HG03521 (cell line): ENCODE measurements around the gene TMPRSS9.
"Not testable (repeated sequence)": the region's sequence is repeated elsewhere in the genome, so short reads cannot be mapped to it uniquely, and the experiment has no call there.

ENCODE experiments used
- ATAC-seq: cut with Tn5 transposase; IDR thresholded peaks from one replicate; pipeline ENCODE4 v1.9.1; 2021; ENCODE audit warnings: mild to moderate bottlenecking, moderate library complexity; ENCODE audit not compliant: unreplicated experiment

TMPRSS9 gene

GRCh38 chr19:2455851-2456570 lies 95.9 kb downstream of the TMPRSS9 start:
- ATAC-seq = peak; percentile 24

GRCh38 chr19:2457394-2458037 lies 97.5 kb downstream of the TMPRSS9 start:
- no peak for ATAC-seq

- ATAC-seq = no peak
Measured at GRCh38 chr19:2458054-2458453, 98.0 kb downstream of the TMPRSS9 start.

- ATAC-seq = not testable (repeated sequence)
Measured at GRCh38 chr19:2458776-2459175, 98.7 kb downstream of the TMPRSS9 start.

DNA sequence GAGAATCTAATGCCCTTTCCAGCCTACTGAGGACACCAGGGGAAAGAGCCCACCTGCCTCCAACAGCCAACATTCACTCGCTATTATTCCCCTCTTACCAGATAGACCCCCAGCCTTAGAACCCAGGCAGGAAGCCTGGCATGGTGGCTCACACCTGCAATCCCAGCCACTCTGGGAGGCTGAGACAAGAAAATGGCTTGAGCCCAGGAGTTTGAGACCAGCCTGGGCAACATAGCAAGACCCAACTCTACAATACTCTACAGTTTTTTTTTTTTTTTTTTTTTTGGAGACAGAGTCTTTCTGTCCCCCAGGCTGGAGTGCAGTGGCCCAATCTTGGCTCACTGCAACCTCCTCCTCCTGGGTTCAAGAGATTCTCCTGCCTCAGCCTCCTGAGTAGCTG lies 100.2 kb downstream of the TMPRSS9 start:
- no peak for ATAC-seq

GRCh38 chr19:2461751-2462634 lies 101.9 kb downstream of the TMPRSS9 start:
- ATAC-seq = no peak

- no peak for ATAC-seq
Measured at GRCh38 chr19:2462635-2463421, 102.8 kb downstream of the TMPRSS9 start.

GRCh38 chr19:2463694-2464093 lies 103.6 kb downstream of the TMPRSS9 start:
- ATAC-seq = not testable (repeated sequence)

DNA sequence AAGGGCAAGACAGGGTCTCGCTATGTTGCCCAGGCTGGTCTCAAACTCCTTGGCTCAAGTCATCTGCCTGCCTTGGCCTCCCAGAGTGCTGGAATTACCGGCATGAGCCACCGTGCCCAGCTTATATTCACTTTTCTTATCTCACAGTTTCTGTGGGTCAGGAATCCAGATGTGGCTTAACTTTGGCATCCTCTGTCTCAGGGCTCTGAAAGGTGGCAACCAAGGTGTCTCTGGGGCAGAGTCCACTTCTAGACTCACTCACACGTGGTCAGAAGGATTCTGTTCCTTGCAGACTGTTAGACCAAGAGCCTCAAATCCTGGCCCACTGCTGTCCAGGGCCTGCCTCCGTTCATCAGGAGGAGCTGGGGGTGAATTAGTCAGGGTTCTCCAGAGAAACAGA lies 104.3 kb downstream of the TMPRSS9 start:
- no peak for ATAC-seq

DNA sequence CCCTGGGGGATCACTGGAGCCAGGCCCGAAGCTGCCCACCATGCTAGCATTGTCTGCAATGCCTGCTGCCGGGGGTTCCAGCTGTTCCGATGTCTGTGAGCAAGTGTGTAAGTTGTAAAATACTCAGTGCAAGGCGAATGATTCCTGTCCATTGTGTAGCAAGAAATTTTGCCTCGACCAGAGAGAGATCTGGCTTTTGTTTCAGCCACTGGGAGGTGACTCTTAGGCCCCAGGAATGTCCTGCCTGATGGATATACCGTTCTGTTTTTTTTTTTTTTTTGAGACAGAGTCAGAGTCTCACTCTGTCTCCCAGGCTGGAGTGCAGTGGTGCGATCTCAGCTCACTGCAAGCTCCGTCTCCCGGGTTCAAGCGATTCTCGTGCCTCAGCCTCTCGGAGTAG lies 108.5 kb downstream of the TMPRSS9 start:
- no peak for ATAC-seq

DNA sequence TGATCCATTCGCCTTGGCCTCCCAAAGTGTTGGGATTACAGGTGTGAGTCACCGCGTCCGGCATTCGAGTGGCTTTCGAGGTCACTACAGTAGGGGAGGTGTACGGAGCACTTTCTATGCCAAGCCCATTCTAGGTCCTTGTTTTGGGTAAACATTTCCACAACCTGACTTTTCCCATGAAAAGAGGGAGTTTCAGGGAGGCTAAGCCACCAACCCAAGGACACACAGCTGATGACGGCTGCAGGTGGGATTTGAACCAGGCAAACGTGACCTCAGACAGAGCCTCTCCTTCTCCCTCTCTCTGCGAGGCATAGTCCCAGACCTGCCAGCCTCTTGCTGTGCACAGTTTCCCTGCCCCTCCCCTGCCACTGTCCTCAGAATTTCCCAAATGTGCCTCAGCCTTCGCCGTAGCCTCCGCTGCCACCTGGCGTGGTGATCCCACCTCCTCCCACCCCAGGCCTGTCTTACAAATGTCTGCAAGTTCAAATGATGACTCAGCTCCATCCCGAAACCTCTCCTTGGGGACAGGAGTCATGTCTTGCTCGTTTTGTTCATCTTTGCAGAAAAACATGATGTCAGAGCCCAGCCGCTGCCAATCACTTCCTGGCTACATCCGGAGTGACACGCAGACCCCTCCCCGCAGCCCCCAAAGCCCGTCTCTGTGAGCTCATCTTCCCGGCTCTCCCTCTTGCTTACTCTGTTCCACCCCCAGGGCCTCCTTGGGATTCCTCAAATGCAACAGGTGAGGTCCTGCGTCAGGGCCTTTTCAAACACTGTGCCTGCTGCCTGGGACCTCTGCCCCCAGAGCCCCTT lies 109.2 kb downstream of the TMPRSS9 start:
- ATAC-seq = no peak

GRCh38 chr19:2469915-2470200 lies 109.8 kb downstream of the TMPRSS9 start:
- ATAC-seq = not testable (repeated sequence)

- peak; percentile 20 for ATAC-seq
Measured at GRCh38 chr19:2474232-2475017, 114.4 kb downstream of the TMPRSS9 start.

GRCh38 chr19:2475018-2475701 lies 115.1 kb downstream of the TMPRSS9 start:
- peak; percentile 5 for ATAC-seq
